C1 segment of cervical spinal cord (tissue), 14 donors: Measurements from ENCODE around the gene ETNK2.
A peak's percentile ranks its signal among the peaks of the same experiment; 100 is the strongest.

Source experiments
- DNase-seq, 14 donors: peaks; one replicate each; lab custom pipeline; 2025; lab: John Stamatoyannopoulos, UW

The ETNK2 gene

DNA sequence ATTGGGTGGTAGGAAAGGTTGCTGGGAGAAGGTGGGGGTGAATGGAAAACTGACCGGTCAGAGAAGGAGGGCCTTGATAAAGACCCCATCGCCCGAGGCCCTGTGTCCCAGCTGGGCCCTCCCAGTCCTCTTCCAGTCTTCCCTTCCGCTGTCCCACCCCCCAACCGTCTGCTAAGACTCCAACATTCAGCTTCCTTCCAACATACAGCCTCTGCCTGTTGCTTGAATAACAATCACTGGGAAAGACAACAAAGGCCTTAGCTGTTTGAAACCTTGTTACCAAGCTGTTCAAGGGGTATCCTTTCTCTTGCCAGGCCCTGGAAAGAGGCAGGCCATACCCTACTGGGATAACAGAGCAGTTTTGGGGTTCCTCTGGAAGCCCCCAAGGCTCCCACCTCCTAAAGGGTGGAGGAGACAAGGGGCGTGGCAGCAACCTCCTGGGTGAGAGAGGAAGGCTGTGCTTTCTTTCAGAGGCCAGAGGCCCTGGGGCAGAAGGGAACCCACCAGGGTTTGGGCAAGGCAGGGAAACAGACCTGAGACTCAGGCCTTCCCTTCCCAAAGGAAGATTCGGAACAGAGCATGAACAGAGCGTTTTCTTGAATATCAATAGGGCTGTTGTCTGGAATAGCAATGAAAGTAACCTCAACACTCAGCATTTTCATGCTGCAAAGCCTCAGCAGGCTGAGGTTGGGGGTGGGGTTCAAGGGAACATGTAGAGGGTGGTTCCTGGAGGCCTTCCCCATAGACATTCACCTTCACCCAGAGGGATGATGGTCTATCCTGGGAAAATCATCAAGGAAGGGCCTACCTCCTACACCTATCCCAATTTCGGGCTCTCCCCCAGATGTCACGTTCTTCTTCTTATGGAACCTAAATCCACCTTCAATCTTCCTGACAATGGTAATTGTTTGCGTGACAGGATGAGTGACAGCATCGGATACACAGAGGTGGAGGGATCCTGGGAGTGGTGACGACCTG lies 4.1 kb downstream of the ETNK2 start:
- DNase-seq = no peak

DNA sequence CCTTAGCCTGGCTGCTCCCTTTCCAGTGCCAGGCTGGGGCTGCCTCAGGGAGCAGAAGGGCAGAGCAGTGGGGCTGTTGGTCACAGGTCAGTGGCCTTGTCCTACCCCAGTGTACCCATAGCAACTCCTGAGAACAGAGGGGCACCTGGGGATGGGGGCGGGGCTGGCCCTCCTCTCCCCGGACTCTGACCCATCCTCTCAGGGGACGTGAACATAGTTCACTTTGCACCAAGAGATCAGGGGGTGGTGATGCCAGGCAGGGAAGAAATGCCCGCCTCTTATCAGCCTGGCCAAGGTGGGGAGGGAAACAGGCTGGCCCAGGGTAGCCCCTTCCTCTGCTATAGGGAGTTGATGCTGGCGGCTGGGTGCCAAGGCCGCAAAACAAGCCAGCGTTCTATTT lies 4.9 kb downstream of the ETNK2 start:
- DNase-seq = no peak

GRCh38 chr1:204146309-204146708 lies 5.5 kb downstream of the ETNK2 start:
- DNase-seq = no peak

GRCh38 chr1:204145033-204145504 lies 6.8 kb downstream of the ETNK2 start:
- no peak for DNase-seq

GRCh38 chr1:204143276-204144041 lies 8.4 kb downstream of the ETNK2 start:
- DNase-seq = no peak

DNA sequence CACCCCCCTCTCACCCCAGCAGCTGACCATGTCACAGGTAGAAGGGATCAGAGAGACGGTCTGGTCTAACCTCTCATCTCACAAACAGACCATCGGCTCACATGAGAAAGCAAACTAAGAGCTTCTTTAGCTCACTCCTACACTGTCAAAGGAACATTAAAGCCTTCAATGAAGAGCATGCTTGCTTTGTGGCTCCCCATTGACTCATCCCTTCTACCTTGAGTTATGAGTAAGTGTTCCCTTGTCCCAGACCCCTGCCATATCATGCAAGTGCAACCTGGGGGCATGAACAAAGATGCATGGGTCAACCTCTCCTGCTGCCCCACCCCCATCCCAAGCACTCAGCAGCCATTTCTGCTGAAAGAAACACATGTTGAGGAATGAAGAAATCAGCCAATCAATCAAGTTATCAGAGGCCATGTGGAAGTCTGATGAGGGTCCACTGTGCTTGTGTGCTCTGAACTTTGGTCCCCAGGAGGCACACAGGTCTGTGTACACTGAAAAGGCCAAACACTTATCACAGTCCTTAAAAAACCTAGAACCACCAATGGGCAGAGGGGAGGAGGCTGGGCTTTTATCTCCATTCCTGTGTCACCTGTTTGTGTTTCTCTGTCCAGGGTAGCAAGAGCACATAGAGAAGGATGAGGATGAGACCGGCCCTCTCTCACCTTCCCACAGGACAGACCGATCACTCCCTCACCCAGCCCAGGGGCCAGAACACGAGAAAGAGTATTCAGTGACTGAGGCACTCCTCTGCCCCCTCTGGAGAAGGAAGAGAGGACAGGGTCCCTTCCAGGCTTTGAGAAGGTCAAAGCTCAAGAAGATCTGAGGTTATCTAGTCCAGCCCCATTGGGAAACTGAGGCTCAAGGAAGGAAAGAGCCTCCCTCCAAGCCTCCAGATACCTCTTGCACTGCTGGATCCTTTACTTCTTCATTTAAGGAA lies 9.5 kb downstream of the ETNK2 start:
- DNase-seq = no peak

DNA sequence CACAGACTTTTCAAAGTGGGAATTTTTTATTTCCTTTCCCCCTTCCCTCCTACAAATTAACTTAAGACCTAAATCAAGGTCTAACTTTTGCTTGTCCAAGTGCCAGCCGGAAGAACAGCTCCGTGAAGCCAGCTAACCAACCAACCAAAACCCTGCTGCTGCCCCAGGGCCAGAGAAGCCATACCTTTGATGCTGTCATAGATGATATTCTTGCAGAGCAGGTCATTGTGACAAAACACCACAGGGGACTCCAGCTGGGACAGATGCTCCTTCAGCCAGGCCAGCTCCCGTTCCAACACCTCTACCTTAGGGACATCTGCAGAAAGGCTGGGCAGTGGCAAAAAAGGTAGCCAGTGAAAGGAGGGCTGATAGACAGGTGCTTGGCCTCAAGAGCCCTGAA lies 10.7 kb downstream of the ETNK2 start:
- no peak for DNase-seq

GRCh38 chr1:204139952-204140351 lies 11.9 kb downstream of the ETNK2 start:
- no peak for DNase-seq

DNA sequence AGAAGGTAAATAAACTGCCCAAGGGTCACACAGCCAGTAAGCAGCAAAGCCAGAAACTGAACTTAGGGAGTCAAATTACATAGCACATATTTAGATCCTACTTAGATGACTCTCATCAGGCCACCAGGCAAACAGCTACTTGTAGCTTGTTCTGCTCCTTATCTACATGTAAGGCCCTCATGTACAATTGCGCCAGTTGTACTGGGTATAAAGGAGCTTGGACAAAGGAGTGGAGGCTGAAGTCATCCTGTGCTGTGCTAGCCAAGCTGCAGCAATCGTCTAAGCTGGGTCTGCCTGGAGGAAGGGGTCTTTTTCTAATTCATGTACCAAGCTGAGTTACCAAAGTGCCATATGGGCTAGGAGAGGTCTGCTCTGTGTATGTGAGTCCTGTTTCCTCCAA lies 12.8 kb downstream of the ETNK2 start:
- DNase-seq = no peak

DNA sequence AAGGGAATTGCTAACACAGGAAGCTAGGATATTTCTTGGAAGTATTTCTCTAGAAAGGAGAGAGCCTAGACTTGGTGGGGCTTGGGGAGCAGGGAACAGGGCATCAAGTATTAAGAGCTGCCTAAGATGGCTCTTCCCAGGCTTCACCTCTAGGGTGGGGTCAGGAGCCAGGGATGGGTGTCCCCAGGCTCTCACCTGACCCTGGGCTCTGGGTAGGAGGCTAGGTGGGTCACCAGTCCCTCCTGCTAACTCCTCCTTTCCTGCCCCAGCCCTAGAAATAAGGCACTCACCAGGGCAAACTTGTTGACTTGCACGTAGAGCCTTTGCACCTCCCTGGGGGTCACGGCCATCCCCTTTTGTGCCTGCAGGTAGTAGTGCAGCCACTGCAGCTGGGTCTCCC lies 15.0 kb downstream of the ETNK2 start:
- DNase-seq = no peak

GRCh38 chr1:204134103-204134502 lies 17.7 kb downstream of the ETNK2 start:
- DNase-seq = no peak

DNA sequence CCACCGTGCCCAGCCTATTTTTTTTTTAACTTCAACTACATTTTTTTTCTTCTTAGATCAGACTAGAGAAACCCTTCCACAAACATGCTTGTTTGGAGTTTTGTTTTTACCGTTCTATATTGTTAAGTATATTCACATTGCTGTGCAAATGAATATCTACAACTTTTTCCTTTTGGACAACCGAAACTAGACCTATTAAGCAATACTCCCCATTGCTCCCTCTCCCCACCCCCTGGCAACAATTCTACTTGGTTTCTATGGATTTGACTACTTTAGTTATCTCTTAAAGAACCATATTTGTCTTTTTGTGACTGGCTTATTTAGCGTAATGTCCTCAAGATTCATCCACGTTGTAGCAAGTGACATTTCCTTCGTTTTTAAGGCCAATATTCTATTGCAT lies 19.1 kb downstream of the ETNK2 start:
- DNase-seq = no peak

DNA sequence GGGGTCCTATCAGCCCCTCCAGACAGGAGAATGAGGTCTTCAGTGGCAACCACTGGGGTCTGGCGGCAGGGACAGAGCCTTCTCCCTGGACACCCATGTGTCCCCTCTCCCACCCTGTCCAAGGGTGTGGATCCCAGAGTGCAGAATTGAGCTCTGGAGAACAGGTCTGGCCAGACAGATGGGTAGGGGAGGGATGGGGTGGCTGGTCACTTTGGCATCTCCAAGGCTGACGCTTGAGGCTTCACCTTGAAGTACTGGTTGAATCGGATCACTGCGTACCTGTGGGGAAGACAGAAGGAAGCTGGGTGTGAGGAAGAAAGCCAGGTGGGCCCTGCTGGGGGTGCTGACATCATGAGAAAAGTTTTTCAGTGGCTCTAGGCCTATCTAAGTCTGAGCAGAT lies 19.9 kb downstream of the ETNK2 start:
- no peak for DNase-seq

DNA sequence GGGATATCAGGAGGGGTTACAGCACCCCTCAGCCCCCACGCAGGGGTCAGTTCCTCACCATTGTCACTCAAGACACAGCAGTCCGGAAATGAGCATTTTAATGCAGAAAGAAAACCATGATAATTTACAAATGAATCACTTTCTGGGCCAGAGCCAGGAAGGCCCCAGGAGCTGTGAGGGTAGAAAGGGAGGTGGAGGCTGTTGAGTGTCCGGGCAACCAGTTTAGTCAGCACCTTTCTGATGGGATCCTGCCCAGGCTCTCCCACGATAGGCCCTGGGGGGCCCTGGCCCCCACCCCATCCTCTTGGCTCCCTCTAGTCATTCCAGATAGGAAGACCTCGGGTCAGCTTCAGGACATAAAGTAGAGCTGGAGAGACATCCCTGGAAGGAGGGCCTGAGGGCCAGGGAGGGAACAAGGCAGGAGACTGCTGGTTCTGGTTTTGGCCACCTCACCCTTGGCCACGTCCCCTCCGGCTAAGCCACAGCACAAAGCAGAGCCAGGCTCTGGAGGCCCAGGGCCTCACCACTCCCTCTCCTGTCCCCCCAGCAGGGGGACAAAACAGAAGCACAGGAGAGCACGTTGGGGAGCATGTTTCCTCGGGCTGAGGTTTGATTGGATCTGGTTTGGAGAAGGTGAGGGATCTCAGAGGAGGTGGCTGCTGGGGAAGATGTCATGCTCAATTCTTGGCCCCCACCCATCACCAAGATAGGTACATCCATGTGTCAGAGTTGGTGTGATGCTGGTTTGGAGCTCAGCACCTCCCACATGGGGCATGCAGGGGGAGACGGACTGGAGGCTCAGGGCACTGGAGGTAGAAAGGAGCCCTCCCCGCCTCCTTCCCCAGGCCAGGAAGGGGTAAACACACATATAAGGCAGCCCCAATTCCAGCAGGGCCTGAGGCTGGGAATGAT lies 20.6 kb downstream of the ETNK2 start:
- DNase-seq = peak in 1 of 14 donors; percentile 58

GRCh38 chr1:204130178-204130577 lies 21.7 kb downstream of the ETNK2 start:
- DNase-seq = peak in 1 of 14 donors; percentile 40

DNA sequence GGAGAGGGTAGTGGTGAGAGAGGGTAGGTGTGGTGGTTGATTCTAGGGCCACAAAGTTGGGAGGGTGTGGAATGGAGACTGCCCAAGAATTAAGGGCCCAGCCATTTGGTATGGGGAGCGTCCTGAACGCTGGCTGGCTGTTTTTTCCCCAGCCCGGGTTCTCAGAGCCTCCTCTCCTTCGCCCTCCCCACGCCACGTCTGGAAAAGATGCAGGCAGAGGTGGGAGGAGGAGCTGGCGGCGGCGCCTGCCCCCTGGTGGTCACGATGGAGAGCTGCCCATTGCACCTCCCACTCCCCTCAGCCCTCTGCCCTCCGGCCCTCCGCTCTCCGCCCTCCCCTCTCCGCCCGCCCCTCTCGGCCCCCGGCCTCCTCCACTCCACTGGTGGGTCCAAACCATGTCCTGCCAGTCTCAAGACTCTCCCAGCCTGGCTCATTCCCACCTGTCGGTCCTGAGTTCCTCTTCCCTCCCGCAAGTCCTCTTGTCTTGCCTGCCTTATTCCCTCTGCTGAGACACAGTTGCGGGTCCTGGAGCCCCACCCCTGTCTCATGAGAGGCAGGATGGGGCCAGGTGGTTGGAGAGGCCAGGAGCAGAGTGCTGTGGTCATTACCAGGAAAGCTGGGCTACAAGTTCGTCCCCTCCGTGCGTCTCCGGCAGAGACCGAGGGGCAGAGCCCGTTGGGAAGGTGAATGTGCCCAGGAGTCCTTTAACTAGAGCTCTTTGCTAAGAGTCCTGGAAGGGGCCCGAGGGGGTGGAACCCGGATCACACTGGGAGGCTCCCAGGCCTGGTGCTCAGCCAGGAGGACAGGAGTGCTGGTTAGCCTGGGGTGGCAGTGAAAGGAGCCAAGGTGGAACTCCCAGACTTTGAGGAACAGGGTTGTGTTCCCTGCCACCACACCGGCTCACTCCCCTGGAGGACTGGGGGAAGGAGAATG lies 22.6 kb downstream of the ETNK2 start:
- DNase-seq = peak in 10 of 14 donors; percentile 30 to 70 (median 54)

DNA sequence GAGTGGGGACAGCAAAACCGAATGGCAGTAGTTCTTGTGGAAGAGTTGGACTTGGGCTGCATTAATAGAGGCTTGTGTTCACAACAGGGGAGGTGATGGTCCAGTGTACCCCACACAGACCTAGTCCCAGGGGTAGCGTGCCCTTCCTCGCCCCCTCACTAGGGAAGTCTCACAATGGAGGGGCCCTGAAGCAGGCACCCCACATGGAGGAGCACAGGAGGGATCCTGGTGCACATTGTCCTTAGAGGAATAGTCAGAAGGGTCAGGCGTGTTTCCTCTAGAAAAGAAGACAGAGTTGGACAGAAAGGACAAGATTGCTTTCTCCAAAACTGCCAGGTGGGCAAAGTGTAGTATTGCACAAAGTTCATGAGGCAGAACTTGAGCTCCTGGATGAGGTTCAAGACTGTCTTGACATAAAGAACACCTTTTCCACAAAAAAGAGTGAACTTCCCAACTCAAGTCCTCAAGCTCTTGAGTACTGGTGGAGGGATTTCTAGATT lies 23.3 kb downstream of the ETNK2 start:
- DNase-seq = no peak

- DNase-seq = peak in 7 of 14 donors; percentile 8 to 56 (median 37)
Observed at GRCh38 chr1:204127597-204128242, 24.1 kb downstream of the ETNK2 start.
